ENCODE data around the gene CREM. TPM values are rescaled to one million over a fixed set of nuclear protein-coding genes. Genes with fewer than 3 reads are reported as not detected.
"Not testable (repeated sequence)": the region's sequence is repeated elsewhere in the genome, so short reads cannot be mapped to it uniquely, and the experiment has no call there.

CREM gene
- polyA plus RNA-seq, 1 donor from 2014 or later = 18.5 TPM

DNA sequence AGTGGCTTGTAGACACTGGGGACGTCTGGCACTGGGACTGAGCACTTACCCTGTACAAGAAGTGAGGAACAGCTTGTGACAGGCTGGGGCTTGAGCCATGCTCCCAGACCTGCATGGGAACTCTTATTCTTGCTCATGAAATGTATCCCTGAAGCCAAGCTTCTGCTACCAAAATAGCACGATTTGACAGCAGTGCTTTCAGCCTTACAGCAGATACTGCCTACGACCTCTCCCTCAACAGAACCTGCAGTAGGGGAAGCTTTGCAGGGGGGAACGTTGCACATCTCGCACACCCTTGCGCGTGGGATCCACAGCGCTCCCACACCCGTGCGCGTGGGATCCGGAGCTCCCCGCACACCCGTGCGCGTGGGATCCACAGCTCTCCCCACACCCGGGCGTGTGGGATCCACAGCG, 88.0 kb downstream of the CREM start:
- H3K27ac Mint-ChIP-seq = peak overlapping the region in 1 of 3 donors; percentile 33
- no peaks in the 10 kb centered on the region for H3K9me3 Mint-ChIP-seq
- H3K36me3 Mint-ChIP-seq = peaks cover 2% of the 10 kb centered on the region
- H3K4me1 Mint-ChIP-seq = peaks cover 5 to 6% (median 6%) of the 10 kb centered on the region in 3 donors
- H3K27me3 Mint-ChIP-seq = peaks cover 3% of the 10 kb centered on the region
- H3K4me3 Mint-ChIP-seq = no peak overlapping the region

DNA sequence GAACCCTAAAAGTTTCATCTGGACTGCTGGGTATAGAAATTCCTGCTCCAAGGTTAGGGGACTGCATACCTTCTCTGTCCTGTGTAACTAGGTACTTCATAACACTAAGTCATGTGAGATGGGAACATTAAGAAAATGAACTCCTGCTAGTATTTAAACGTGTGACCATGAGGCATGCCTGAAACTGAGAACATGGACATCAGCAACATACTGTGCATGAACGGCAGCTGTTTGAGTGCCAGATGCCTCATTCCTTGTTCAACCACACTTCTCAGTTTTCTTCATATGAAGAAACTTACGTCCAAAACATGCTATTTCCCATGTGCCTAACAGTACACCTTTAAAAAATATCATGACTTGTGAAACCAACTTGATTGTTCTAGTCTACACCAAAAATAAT, 88.5 kb downstream of the CREM start:
- peak overlapping the region in 1 of 3 donors; percentile 53 for H3K27ac Mint-ChIP-seq
- no peaks in the 10 kb centered on the region for H3K9me3 Mint-ChIP-seq
- H3K27me3 Mint-ChIP-seq = peaks cover 3% of the 10 kb centered on the region
- H3K4me3 Mint-ChIP-seq = no peak overlapping the region
- H3K36me3 Mint-ChIP-seq = peaks cover 2% of the 10 kb centered on the region
- H3K4me1 Mint-ChIP-seq = peaks cover 5 to 6% (median 6%) of the 10 kb centered on the region in 3 donors

DNA sequence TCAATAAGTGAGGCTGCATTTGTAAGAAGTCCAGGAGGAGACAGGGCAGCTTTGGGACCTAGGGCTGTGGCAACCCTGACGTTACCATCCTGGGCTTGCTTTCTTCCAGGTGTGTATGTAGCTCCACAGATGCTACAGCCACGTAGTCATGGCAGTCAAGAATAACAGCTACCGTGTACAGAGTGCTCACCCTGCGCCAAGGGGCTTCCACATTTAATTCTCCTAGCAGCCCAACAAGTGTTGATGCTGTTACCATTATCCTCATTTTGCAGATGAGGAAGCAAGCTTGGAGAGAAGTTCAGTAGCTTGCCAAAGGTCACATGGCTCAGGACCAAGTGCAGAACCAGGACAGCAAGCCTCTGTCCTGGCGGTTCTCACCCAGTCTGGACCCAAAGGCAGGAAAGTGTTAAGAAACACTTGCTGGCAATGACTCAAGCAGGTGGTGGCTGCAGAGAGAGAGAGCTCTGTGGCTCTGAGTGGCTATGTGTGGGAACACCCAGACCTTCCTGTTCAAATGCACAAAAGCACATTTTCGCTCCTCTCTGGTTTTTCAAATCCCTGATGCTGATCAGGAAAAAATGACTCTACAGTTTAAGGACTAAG, 89.8 kb downstream of the CREM start:
- peaks cover 3% of the 10 kb centered on the region for H3K27me3 Mint-ChIP-seq
- no peaks in the 10 kb centered on the region for H3K9me3 Mint-ChIP-seq
- H3K36me3 Mint-ChIP-seq = no peaks in the 10 kb centered on the region
- H3K4me3 Mint-ChIP-seq = no peak overlapping the region
- H3K4me1 Mint-ChIP-seq = peaks cover 5 to 6% (median 6%) of the 10 kb centered on the region in 3 donors
- H3K27ac Mint-ChIP-seq = peak overlapping the region in 1 of 3 donors; percentile 12

DNA sequence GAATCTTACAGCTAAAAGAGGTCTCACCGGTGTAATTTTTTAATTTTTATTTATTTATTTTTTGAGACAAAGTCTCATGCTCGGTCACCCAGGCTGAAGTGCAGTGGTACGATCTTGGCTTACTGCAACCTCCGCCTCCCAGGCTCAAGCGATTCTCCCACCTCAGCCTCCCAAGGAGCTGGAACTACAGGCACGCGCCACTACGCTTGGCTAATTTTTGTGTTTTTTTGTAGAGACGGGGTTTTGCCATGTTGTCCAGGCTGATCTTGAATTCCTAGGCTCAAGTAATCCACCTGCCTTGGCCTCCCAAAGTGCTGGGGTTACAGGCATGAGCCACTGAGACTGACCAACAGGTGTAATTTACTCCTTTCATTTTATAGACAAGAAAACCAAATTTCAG, 90.3 kb downstream of the CREM start:
- not testable (repeated sequence) for H3K27me3 Mint-ChIP-seq, H3K9me3 Mint-ChIP-seq, H3K36me3 Mint-ChIP-seq, H3K4me1 Mint-ChIP-seq, H3K4me3 Mint-ChIP-seq
- peak overlapping the region in 1 of 3 donors; percentile 12 for H3K27ac Mint-ChIP-seq

DNA sequence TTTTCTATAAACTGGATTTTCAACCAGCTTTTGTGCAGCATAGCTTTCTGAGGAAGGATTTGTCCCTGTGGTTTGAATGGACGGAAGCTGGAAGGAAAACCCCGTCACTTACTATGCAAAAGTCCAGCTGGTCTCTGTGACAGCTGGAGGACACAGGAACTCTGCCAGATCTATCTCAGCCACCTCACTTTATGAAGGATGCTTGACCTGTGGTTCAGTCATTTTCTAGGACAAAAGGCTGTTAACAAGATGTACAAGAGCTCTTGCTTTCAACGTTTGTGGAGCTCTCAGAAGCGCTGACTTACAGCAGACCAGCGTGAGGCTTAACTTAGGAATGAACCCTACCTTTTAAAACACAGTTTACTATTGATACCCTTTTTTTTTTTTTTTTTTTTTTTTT, 90.8 kb downstream of the CREM start:
- Mint-ChIP-seq H3K36me3 (no peaks in the 10 kb centered on the region), H3K4me1 (peaks cover 5 to 6% (median 6%) of the 10 kb centered on the region in 3 donors), H3K27me3 (peaks cover 3% of the 10 kb centered on the region), H3K9me3 (no peaks in the 10 kb centered on the region), H3K4me3 (no peak overlapping the region), H3K27ac (no peak overlapping the region)

DNA sequence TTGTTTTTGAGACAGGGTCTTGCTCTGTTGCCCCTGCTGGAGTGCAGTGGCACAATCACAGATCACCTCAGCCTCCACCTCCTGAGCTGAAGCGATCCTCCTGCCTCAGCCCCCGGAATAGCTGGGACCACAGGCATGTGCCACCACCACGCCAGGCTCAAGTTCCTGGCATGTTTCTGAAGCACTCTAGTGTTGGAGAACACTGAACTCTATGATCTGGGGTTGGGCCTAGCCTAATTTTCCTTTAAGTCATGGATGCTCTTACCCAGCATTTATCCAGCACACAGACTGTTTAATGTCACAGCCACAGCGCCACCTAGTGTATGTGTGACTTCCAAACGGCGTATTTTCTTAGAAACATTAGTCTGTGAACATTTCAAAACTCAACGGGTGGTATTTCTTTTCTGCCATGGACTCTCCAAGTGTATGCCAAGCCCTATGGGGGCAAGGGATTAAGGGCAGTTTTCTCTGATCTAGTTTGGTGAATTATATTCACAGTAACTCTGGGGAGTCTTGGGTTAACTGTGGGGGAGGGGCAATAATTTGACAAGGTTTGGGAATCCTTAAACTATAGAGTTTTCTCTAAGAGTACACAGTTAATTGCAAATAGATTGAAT, 91.8 kb downstream of the CREM start:
- H3K4me3 Mint-ChIP-seq = no peak overlapping the region
- peaks cover 3% of the 10 kb centered on the region for H3K27me3 Mint-ChIP-seq
- H3K4me1 Mint-ChIP-seq = peaks cover 5 to 6% (median 6%) of the 10 kb centered on the region in 3 donors
- no peaks in the 10 kb centered on the region for H3K36me3 Mint-ChIP-seq
- H3K9me3 Mint-ChIP-seq = no peaks in the 10 kb centered on the region
- peak overlapping the region in 2 of 3 donors; percentile 15 to 48 for H3K27ac Mint-ChIP-seq

DNA sequence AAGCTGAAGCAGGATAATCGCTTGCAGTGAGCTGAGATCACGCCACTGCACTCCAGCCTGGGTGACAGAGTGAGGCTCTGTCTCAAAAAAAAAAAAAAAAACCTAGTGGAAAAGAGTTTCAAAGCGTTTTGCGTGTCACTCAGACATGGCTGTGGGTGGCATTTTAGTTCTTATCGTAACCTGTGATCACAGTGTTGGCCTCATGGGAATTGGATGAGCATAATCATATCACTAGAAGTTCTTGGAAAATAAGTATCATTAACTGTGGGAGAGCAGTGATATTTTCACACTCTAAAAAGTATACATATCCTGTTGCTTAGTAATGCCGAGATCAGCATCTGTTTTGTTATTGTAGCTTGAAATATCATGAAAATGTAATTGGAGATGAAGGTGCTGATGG, 92.6 kb downstream of the CREM start:
- Mint-ChIP-seq H3K27me3 (peaks cover 6% of the 10 kb centered on the region), H3K36me3 (no peaks in the 10 kb centered on the region), H3K27ac (no peak overlapping the region), H3K4me3 (no peak overlapping the region), H3K9me3 (no peaks in the 10 kb centered on the region), H3K4me1 (peaks cover 5 to 6% (median 6%) of the 10 kb centered on the region in 3 donors)

DNA sequence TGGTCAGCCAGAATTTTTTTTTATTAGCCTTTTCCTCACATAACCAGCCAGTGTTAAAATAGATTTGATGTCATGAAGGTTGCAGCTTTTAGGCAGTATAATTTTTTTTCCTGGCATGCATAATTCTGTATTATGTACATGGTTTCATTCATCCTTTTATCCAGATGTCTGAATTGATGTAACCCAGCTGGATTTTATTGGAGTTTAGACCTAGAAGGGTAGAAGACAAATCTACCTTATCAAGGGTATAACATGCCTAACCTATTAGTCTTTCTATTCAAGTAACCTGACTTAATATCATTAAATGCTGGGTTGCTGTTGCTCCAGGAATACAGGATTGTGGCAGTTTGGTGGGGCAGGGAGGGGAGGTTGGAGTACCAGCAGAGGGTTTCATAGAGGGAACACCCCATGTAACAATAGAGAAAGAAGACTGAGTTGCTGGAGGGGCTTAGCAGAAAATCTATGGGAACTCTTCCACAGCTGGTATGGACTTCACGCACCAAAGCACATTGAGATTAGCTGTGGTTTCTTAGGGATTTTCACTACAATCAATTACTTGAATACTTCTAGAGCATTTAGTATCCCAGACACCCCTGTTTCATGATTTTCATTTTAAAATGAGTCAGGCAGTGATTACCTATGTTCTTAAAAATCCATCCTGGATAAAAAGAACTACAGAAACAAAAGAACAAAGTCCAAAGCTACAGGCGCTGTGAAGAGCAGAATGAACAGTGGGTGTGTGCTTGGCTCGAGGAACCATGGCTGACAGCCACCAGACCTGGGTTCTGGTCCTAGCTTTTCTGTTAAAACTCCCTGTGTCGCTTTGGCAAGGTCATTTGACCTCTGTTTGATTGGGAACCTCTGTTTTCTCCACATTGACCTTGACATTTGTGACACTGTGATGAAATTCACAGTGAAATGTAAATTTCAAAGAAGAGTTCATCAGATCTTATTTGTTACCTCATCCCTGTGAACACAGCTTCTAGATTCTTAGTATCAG, 93.5 kb downstream of the CREM start:
- peaks cover 7% of the 10 kb centered on the region for H3K27me3 Mint-ChIP-seq
- no peaks in the 10 kb centered on the region for H3K36me3 Mint-ChIP-seq
- no peak overlapping the region for H3K4me3 Mint-ChIP-seq
- H3K4me1 Mint-ChIP-seq = peaks cover 5 to 6% (median 6%) of the 10 kb centered on the region in 3 donors
- peaks cover 0 to under 1% (median 0%) of the 10 kb centered on the region in 3 donors for H3K9me3 Mint-ChIP-seq
- peak overlapping the region in 1 of 3 donors; percentile 57 for H3K27ac Mint-ChIP-seq

DNA sequence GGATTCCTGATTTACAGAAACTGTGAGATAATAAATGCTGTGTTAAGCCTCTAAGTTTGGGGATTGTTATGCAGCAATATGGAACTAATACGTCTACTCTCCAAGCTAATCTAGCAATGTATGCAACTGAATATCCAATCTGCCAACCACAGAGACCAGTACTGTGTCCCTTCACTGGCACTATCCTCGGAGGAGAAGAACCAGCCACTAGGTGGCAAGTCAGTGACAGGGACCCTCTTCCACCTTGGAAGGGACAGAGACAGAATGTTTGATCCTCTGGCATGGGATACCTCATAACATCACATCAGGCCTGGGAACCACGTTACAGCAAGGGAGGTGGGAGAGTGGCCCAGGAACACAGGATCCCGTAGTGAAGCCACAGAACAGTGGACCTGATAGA, 96.4 kb downstream of the CREM start:
- no peaks in the 10 kb centered on the region for H3K36me3 Mint-ChIP-seq
- H3K27me3 Mint-ChIP-seq = peaks cover 8% of the 10 kb centered on the region
- no peak overlapping the region for H3K4me3 Mint-ChIP-seq
- H3K4me1 Mint-ChIP-seq = peaks cover 5 to 6% (median 6%) of the 10 kb centered on the region in 3 donors
- peaks cover 0 to 2% (median 2%) of the 10 kb centered on the region in 3 donors for H3K9me3 Mint-ChIP-seq
- H3K27ac Mint-ChIP-seq = no peak overlapping the region

DNA sequence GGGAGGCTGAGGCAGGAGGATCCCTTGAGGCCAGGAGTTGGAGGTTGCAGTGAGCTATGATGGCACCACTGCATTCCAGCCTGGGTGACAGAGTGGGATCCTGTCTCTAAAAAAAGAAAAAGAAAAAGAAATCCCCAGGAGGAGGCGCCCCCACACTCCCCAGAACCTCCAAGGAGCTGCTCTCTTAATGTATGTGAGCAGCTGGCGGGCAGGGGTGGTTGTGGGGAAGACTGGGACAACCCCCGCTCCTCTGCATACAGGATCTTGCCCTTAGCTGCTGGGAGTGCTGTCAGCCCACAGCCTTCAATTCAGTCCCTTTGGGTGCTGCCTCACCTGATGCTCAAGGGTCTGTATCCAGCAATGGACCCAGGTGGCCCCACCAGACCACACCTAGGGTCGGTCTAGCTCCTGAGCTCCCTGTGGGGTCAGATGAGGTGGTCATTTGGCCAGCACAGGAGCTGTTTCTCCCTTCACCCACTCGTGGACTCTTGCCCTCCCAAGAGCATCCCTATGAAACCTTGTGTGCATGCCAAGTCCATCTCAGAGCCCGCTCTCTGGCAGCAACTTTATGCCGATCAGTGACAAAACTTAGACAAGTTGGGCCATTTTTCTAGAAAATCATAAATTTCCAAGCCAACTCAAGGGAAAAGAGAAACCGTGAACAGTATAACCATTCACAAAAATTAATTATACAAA, 97.5 kb downstream of the CREM start:
- no peaks in the 10 kb centered on the region for H3K36me3 Mint-ChIP-seq
- peaks cover 4% of the 10 kb centered on the region for H3K27me3 Mint-ChIP-seq
- peaks cover 0 to 2% (median 2%) of the 10 kb centered on the region in 3 donors for H3K9me3 Mint-ChIP-seq
- H3K27ac Mint-ChIP-seq = no peak overlapping the region
- no peak overlapping the region for H3K4me3 Mint-ChIP-seq
- peaks cover 0 to 1% (median 0%) of the 10 kb centered on the region in 3 donors for H3K4me1 Mint-ChIP-seq

DNA sequence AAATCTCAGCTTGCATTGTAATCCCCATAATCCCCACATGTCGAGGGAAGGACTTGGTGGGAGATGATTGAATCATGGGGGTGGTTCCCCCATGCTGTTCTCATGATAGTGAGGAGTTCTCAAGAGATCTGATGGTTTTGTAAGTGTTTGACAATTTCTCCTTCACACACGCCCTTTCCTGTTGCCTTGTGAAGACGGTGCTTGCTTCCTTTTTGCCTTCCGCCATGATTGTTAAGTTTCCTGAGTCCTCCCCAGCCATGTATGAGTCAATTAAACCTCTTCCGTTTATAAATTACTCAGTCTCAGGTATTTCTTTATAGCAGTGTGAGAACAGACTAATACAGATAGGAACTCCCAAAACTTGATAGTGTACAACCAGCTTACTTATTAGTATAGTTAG, 98.6 kb downstream of the CREM start:
- Mint-ChIP-seq H3K36me3 (no peaks in the 10 kb centered on the region), H3K27ac (peak overlapping the region in 1 of 3 donors; percentile 28), H3K27me3 (peaks cover 4% of the 10 kb centered on the region), H3K9me3 (peaks cover 0 to 2% (median 2%) of the 10 kb centered on the region in 3 donors), H3K4me3 (no peak overlapping the region), H3K4me1 (no peaks in the 10 kb centered on the region)

DNA sequence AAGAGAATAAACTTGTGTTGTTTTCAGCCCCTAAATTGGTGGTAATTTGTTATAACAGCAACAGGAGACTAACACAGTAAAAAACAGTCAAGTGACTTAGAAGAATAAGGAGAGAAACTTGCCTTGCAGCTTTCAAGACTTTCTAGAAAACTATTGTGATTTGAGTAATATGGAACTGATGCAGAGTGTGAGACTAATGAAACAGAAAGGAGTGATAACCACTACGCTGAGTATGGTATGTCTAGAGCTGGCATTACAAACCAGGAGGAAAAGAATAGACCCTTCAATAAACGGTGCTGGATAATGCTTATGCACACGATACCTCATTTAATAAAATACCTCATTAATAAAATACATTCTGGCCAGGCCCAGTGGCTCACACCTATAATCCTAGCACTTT, 99.9 kb downstream of the CREM start:
- Mint-ChIP-seq H3K27me3 (peaks cover 4% of the 10 kb centered on the region), H3K36me3 (no peaks in the 10 kb centered on the region), H3K9me3 (peaks cover 0 to 2% (median 2%) of the 10 kb centered on the region in 3 donors), H3K4me3 (no peak overlapping the region), H3K4me1 (no peaks in the 10 kb centered on the region), H3K27ac (no peak overlapping the region)

DNA sequence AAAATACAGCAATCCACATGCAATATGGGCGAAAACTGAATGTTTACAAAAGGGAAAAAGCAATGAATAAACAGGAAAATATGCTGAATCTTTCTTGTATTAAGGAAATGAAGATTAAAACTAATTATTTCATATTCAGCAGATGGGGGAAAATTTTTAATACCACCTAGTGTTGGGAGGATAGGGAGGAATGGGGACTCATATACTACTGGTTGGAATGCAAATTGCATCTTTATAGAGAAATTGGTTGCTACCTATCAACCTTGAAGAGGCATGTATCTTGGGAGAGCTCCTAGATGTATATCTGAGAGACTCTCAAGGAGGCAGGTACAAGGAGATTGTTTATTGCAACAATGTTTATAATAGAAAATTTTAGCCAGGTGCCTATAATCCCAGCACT, 101.4 kb downstream of the CREM start:
- Mint-ChIP-seq H3K27ac (no peak overlapping the region), H3K4me3 (no peak overlapping the region), H3K36me3 (no peaks in the 10 kb centered on the region), H3K9me3 (peaks cover 0 to 2% (median 2%) of the 10 kb centered on the region in 3 donors), H3K27me3 (peaks cover 4% of the 10 kb centered on the region), H3K4me1 (no peaks in the 10 kb centered on the region)

DNA sequence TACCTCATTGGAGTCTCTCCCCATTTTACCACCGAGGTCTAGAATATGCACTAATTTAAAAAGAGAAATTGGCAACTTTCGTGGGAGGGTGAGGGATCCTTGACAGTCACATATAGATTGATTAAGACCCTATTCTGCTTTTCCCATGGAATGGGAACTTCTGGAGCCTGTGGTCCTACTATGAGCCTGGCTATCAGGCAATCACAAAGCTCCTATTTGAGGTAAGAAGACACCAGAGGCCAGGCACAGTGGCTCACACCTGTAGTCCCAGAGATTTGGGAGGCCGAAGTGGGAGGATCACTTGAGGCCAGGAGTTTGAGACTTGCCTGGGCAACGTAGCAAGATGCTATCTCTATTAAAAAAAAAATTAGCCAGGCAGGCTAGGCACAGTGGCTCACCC, 105.0 kb downstream of the CREM start:
- Mint-ChIP-seq H3K27me3 (no peaks in the 10 kb centered on the region), H3K36me3 (no peaks in the 10 kb centered on the region), H3K4me1 (no peaks in the 10 kb centered on the region), H3K4me3 (no peak overlapping the region), H3K9me3 (no peaks in the 10 kb centered on the region), H3K27ac (no peak overlapping the region)

All from IgD-negative memory B cell (primary cell).